Activated T-cell treated with anti-CD3 and anti-CD28 coated beads, Interleukin-2, amount 50 U/mL, for 24 hours (primary cell): ENCODE measurements around the gene TBCCD1.
"Not testable (repeated sequence)": the region's sequence is repeated elsewhere in the genome, so short reads cannot be mapped to it uniquely, and the experiment has no call there.

Experiments used
- DNase-seq: peaks from one replicate; pipeline ENCODE4 v3.0.0-alpha.2; 2020
- H3K27ac Mint-ChIP-seq: 2 replicates; pipeline ENCODE4 v1.8.0; 2020; ENCODE audit warnings: mild to moderate bottlenecking, mixed read lengths
- H3K27me3 Mint-ChIP-seq: 2 replicates; pipeline ENCODE4 v1.8.0; 2020; ENCODE audit warnings: mixed read lengths
- H3K36me3 Mint-ChIP-seq: 2 replicates; pipeline ENCODE4 v1.8.0; 2020; ENCODE audit warnings: low read depth, mixed read lengths
- H3K4me1 Mint-ChIP-seq: 2 replicates; pipeline ENCODE4 v1.8.0; 2020; ENCODE audit warnings: low read depth, mixed read lengths
- H3K4me3 Mint-ChIP-seq: 2 replicates; pipeline ENCODE4 v1.8.0; 2020; ENCODE audit warnings: mild to moderate bottlenecking, moderate library complexity, mixed read lengths
- H3K9me3 Mint-ChIP-seq: 2 replicates; pipeline ENCODE4 v1.8.0; 2020; ENCODE audit warnings: mixed read lengths

The TBCCD1 gene

DNA sequence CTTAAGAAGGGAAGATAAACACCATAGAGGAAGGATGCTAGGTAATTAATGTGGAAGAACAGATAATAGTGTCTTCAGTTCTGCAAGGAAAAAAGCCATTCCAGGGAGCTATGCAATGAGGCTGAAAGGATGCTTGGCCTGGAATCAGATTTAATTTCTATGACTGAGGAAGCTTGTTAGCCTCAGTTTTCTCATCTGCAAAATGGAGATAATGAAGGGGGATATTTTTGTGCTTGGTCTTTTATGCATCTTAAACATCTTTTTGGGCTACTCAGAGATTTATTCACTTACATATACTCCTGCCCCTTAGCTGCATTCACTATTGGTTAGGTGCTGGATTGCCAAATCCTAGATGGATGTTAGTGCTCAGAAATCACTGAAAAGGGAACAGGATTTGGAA, 20.0 kb upstream of the TBCCD1 start:
- no peaks in the 10 kb centered on the region for H3K27me3 Mint-ChIP-seq
- no peaks in the 10 kb centered on the region for H3K9me3 Mint-ChIP-seq
- H3K36me3 Mint-ChIP-seq = peaks cover 45% of the 10 kb centered on the region
- no peak for DNase-seq
- no peak overlapping the region for H3K4me3 Mint-ChIP-seq
- H3K27ac Mint-ChIP-seq = no peak overlapping the region
- peaks cover 23% of the 10 kb centered on the region for H3K4me1 Mint-ChIP-seq

DNA sequence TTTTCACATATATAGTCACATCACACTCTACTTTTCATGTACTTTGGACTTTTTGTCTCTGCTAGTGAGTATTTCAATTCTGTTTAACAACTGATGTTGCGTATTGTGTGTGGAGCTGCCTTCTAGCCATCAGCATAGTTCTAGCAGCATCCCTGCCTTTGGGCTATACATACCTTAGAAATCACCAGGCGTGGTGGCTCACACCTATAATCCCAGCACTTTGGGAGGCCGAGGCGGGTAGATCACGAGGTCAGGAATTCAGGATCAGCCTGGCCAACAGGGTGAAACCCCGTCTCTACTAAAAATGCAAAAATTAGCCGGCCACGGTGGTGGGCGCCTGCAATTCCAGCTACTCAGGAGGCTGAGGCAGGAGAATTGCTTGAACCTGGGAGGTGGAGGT, 19.1 kb upstream of the TBCCD1 start:
- H3K27ac Mint-ChIP-seq, H3K9me3 Mint-ChIP-seq: not testable (repeated sequence)

DNA sequence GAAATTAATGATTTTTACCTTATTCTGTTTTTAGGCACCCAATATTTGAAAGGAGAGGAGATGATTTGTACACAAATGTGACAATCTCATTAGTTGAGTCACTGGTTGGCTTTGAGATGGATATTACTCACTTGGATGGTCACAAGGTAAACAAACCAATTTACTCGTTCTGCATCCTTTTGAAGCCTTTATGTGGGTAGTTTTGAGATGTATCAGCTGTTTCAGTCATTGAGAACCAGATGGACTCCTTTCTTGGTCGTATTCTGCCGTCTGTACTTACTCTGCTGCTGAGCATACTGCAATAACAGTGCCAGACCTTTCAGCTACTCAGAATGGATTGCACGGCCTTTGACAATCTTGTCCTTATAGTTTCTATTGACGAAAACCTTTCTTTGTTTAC, 16.7 kb upstream of the TBCCD1 start:
- DNase-seq = no peak
- no peaks in the 10 kb centered on the region for H3K9me3 Mint-ChIP-seq
- peaks cover 77% of the 10 kb centered on the region for H3K36me3 Mint-ChIP-seq
- no peak overlapping the region for H3K4me3 Mint-ChIP-seq
- no peak overlapping the region for H3K27ac Mint-ChIP-seq
- no peaks in the 10 kb centered on the region for H3K27me3 Mint-ChIP-seq
- H3K4me1 Mint-ChIP-seq = peaks cover 7% of the 10 kb centered on the region

More for the DNA sequence above, 19.1 kb upstream of the TBCCD1 start:
- not testable (repeated sequence) for DNase-seq, H3K27me3 Mint-ChIP-seq, H3K4me3 Mint-ChIP-seq
- H3K4me1 Mint-ChIP-seq = peaks cover 23% of the 10 kb centered on the region
- H3K36me3 Mint-ChIP-seq = peaks cover 54% of the 10 kb centered on the region

DNA sequence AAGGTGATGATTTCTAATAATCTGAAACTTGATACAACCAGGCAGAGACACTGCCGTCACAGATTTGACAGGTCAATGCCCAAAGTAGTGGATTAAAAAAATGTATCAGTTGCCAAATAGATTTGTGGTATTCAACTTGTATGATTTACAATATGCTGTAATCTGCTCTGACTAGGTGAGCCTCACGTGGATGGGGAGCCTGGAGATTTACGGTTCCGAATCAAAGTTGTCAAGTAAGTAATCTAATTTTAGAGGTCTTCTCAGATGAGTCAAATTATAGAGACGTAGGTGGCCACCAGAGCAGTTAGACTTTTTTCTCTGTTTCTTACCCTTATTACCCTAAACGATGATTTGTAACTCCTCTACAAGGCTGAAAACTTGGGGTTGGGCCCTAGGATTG, 15.4 kb upstream of the TBCCD1 start:
- H3K27me3 Mint-ChIP-seq = no peaks in the 10 kb centered on the region
- no peak overlapping the region for H3K4me3 Mint-ChIP-seq
- H3K4me1 Mint-ChIP-seq = peaks cover 4% of the 10 kb centered on the region
- no peak overlapping the region for H3K27ac Mint-ChIP-seq
- peaks cover 86% of the 10 kb centered on the region for H3K36me3 Mint-ChIP-seq
- DNase-seq = no peak
- no peaks in the 10 kb centered on the region for H3K9me3 Mint-ChIP-seq

DNA sequence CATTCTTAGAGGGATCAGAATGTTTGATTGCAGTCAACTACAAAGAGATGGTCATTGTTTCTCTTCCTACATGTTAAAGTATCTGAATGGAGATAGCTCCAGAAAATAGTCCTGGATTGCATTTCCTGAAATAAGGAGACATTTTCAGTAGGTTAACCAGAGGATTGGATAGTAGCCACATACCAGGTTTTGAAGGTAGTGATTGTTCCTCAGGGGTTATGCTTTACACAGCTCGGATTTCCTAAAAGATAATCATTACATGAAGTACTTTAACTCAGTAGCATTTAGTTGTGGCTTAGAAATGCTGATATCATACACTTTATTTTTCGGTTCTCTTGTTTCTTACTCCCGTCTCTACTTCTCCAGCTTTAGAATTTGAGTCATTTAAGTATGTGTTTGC, 13.6 kb upstream of the TBCCD1 start:
- H3K36me3 Mint-ChIP-seq = peaks cover 96% of the 10 kb centered on the region

DNA sequence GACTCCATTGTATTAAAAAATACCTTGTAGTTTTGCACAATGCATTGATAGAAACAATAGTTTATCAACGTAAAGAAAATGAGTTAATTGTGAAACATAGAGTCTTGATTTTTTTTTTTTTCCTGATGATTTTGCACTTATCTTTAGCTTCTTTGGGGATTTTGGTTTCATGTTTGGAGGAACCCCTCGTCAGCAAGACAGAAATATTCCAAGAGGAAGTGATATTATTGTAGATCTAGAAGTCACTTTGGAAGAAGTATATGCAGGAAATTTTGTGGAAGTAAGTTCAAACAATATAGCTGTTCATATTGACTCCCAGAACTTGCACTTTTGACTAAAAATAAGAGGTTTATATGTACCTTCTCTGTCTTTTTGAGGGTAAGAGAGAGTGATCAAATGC, 10.4 kb upstream of the TBCCD1 start:
- Mint-ChIP-seq H3K36me3 (peaks cover 97% of the 10 kb centered on the region), H3K9me3 (no peaks in the 10 kb centered on the region)

More for the DNA sequence above, 13.6 kb upstream of the TBCCD1 start:
- Mint-ChIP-seq H3K27me3 (no peaks in the 10 kb centered on the region), H3K4me1 (peaks cover 13% of the 10 kb centered on the region), H3K4me3 (no peak overlapping the region), H3K27ac (no peak overlapping the region), H3K9me3 (no peaks in the 10 kb centered on the region)
- DNase-seq = no peak

DNA sequence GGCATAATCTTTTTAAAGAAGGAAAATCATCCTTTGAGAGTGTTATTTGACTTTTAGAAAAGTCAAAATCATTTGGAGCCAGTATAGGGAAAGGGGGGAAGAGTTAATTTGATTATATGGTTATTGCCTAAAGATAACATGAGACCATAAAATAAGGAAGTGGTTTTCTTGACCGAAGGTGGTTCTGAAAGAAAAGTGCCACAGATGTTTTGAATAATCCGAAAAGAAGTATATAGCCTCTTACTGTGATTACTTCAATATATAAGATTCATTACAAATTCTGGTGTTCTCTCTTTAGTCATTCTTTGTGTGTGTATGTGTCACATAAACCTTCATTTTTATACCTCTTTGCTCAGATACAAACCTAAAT, 4.5 kb upstream of the TBCCD1 start:
- Mint-ChIP-seq H3K36me3 (peaks cover 76% of the 10 kb centered on the region), H3K4me3 (peak overlapping the region; percentile 94), H3K27me3 (no peaks in the 10 kb centered on the region), H3K27ac (peak overlapping the region; percentile 98), H3K4me1 (peaks cover 53% of the 10 kb centered on the region), H3K9me3 (no peaks in the 10 kb centered on the region)
- DNase-seq = no peak

More for the DNA sequence above, 10.4 kb upstream of the TBCCD1 start:
- peaks cover 34% of the 10 kb centered on the region for H3K4me1 Mint-ChIP-seq
- H3K27me3 Mint-ChIP-seq = no peaks in the 10 kb centered on the region
- no peak overlapping the region for H3K4me3 Mint-ChIP-seq
- no peak for DNase-seq
- no peak overlapping the region for H3K27ac Mint-ChIP-seq

DNA sequence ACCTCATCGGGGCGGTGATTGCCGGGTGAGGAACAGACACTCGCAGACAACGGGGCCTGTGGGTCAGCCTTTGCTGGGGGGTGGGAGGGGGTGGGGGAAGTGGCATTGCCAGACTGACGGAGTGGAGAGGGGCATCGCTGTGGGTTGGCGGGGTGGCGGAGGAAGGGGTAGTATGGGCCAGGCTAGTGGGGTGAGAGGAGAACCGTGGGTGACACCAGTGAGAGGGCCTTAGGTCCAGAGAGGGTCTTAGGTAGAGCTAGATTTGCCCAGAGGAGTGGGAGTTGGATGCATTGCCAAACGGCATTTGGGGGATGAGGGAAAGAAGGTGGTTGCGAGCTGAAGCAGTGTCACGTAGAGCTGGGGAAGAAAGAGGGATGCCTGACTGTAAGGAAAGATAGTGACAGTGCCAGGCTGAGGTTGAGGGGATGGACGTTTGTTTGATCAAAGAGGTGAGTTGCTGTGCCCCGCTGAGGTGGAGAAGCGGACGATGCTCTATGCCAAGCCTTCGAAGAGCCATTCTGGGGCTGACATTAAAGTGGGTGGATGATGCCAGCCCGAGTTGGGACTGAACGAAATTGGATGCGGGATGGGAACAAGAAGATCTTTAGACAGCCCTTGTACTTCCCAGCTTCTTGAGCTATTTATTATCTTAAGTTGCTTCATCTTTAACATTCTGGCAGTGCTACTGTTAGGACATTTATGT, 4.0 kb upstream of the TBCCD1 start:
- Mint-ChIP-seq H3K27me3 (no peaks in the 10 kb centered on the region), H3K4me1 (peaks cover 54% of the 10 kb centered on the region), H3K36me3 (peaks cover 75% of the 10 kb centered on the region), H3K27ac (peak overlapping the region; percentile 98), H3K9me3 (no peaks in the 10 kb centered on the region), H3K4me3 (peak overlapping the region; percentile 94)
- DNase-seq = no peak

DNA sequence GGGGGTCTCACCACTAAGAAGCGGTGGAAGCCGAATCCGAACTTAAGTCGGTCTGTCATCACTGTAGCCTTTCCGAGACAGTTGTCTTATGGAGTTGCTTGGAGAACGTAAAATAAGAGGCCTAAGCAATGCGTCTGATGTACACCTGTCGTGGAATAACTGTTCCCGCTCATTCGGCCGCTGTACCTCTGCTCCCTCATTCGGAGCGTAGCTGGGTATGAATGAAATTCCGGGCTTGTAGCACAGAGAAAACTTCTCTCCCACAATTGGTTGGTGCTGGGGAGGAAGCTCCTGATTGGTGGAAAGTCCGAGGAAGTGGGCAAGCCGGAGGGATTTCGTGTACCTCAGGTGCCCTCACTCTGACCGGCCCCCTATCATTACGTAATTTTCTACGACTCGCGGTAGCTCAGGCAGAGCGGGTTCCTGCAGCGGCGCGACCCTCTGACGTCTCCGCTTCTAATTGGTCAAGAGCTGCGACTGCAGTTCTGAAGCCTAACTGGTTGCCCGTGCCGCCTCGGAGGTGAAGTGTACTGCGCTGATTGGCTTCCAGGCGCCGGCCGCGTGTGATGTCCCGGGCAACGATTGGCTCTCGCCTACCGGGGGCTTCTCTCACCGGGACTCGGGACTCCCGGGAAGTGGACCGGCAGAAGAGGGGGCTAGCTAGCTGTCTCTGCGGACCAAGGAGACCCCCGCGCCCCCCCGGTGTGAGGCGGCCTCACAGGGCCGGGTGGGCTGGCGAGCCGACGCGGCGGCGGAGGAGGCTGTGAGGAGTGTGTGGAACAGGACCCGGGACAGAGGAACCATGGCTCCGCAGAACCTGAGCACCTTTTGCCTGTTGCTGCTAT, 3.2 kb upstream of the TBCCD1 start, which contains the start of gene DNAJB11:
Gene DNAJB11, plus strand, starts transcription at position 625 of the 845 bp plus-strand sequence. Its CDS starts 178 bp downstream, at position 803.
- DNase-seq = peak; percentile 96
- H3K4me1 Mint-ChIP-seq = peaks cover 55% of the 10 kb centered on the region
- peaks cover 68% of the 10 kb centered on the region for H3K36me3 Mint-ChIP-seq
- peak within 1 kb of the TSS; percentile 98 for H3K27ac Mint-ChIP-seq
- H3K4me3 Mint-ChIP-seq = peak within 1 kb of the TSS; percentile 94
- H3K9me3 Mint-ChIP-seq = no peaks in the 10 kb centered on the region
- H3K27me3 Mint-ChIP-seq = no peaks in the 10 kb centered on the region

DNA sequence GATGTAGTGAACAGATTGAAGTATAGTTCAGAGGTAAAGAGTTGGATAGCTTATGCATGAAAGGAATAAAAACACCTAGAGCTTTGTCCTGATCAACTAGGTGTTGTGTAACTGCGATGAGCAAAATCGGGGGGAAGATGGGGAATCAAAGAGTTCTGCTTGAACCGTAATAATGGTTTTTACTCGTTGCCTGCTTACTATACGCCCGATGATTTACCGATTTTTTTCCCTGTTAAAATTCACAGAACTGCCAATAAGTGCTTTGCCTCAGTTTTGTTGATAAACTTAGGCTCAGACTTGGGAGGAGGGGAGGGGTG, 2.6 kb upstream of the TBCCD1 start:
- H3K27me3 Mint-ChIP-seq = no peaks in the 10 kb centered on the region
- no peaks in the 10 kb centered on the region for H3K9me3 Mint-ChIP-seq
- H3K36me3 Mint-ChIP-seq = peaks cover 62% of the 10 kb centered on the region
- peak overlapping the region; percentile 98 for H3K27ac Mint-ChIP-seq
- H3K4me1 Mint-ChIP-seq = peaks cover 56% of the 10 kb centered on the region
- peak overlapping the region; percentile 94 for H3K4me3 Mint-ChIP-seq
- DNase-seq = no peak

DNA sequence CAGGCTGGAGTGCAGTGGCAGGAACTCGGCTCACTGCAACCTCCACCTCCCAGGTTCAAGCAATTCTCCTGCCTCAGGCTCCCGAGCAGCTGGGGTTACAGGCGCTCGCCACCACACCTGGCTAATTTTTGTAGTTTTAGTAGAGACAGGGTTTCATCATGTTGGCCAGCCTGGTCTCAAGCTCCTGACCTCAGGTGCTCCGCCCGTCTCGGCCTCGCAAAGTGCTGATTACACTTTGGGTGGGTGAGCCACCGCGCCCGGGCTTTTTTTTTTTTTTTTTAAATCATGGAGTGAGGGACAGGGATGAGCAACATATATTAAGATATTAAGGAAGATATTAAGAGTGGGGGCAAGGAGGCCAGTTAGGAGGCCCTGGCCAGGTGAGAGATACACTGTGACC, 2.2 kb upstream of the TBCCD1 start:
- Mint-ChIP-seq H3K27ac (peak overlapping the region; percentile 98), H3K36me3 (peaks cover 61% of the 10 kb centered on the region), H3K4me1 (peaks cover 56% of the 10 kb centered on the region), H3K4me3 (peak overlapping the region; percentile 94)
- H3K9me3 Mint-ChIP-seq, H3K27me3 Mint-ChIP-seq, DNase-seq: not testable (repeated sequence)

DNA sequence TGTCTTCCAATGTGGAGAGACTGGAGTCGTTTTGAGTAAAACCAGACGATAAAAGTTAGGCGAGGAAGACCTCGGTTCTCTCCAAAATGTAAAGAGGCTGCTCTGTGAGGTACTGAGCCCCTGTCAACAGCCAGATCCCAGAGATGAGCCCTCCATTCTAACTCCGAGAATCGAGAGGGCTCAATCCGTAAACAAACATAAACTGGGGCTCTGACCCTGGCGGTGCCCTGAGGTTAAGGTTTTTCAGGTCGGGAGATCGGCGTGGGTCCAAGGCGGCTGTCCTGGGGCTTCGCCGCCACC, 417 bp downstream of the TBCCD1 start:
- no peak for DNase-seq
- H3K36me3 Mint-ChIP-seq = peaks cover 60% of the 10 kb centered on the region
- H3K9me3 Mint-ChIP-seq = no peaks in the 10 kb centered on the region
- H3K27ac Mint-ChIP-seq = peak overlapping the region; percentile 94
- peak overlapping the region; percentile 93 for H3K4me3 Mint-ChIP-seq
- H3K27me3 Mint-ChIP-seq = no peaks in the 10 kb centered on the region
- peaks cover 61% of the 10 kb centered on the region for H3K4me1 Mint-ChIP-seq

DNA sequence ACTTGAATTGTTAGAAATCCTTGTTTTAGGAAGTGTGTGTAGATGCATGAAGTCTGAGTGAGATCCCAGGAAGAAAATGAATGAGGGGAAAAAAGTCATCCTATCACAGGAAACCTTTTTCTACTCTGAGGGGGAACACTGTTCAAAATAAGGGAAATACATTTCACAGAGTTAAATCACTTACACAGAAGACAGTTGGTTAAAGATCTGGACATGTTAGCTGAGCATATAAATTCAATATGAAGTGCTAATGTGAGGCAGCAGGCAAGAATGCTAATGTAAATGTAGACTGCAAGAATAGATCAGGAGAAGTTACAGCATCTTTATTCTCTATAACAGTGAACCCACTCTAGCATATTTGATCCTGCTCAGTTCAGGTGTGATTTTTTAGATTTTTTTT, 2.6 kb downstream of the TBCCD1 start:
- peaks cover 68% of the 10 kb centered on the region for H3K4me1 Mint-ChIP-seq
- DNase-seq = no peak
- no peaks in the 10 kb centered on the region for H3K27me3 Mint-ChIP-seq
- H3K4me3 Mint-ChIP-seq = no peak overlapping the region
- no peak overlapping the region for H3K27ac Mint-ChIP-seq
- peaks cover 64% of the 10 kb centered on the region for H3K36me3 Mint-ChIP-seq
- no peaks in the 10 kb centered on the region for H3K9me3 Mint-ChIP-seq

DNA sequence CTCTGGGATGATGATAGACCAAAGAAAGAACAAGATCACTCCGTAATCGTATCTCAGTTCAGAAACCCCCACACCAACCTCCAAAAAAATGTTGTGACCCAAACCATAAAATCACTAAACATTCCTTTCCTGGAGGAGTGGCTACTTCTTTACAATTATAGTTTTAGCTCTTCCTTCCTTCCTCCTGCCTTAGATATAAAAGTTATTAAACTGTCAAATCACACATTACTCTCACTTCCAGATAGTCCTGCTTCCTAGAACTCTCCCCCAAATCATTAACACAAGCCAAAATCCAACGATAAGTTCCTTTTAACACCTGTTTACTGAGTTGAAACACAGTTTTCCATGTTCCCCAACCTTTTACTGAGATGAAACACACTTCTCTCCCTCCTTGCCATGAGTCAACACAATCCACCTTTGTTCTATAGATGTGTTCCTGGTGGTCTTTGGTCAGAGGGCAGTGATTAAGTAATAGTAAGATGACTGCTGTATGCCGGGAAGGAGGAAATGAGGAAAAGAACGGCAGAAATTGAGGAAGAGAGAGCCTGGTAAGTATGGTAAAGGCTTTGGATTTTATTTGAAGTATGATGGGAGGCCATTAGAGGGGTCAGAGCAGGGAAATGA, 14.6 kb downstream of the TBCCD1 start:
- H3K36me3 Mint-ChIP-seq = peaks cover 85% of the 10 kb centered on the region
- H3K4me1 Mint-ChIP-seq = no peaks in the 10 kb centered on the region
- DNase-seq = no peak
- H3K27me3 Mint-ChIP-seq = no peaks in the 10 kb centered on the region
- no peak overlapping the region for H3K27ac Mint-ChIP-seq
- H3K9me3 Mint-ChIP-seq = no peaks in the 10 kb centered on the region
- H3K4me3 Mint-ChIP-seq = no peak overlapping the region

DNA sequence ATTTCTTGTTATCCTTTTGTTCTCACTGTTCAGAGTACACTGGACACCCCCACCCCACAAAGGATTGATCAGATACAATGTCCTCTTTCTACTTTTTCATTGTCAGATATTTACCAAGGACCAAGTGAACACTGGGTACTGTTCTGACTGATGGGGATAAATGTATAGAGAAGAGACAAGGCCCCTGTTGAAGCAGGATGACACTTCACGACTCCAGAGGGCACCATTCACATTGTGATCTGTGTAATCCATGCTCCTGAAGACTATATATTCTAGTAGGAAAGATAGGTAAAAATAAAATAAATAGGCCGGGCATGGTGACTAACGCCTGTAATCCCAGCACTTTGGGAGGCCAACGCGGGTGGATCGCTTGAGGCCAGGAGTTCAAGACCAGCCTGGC, 15.8 kb downstream of the TBCCD1 start:
- H3K36me3 Mint-ChIP-seq = peaks cover 82% of the 10 kb centered on the region
- DNase-seq = no peak
- H3K4me3 Mint-ChIP-seq = no peak overlapping the region
- H3K27me3 Mint-ChIP-seq = no peaks in the 10 kb centered on the region
- H3K27ac Mint-ChIP-seq = no peak overlapping the region
- no peaks in the 10 kb centered on the region for H3K9me3 Mint-ChIP-seq
- H3K4me1 Mint-ChIP-seq = no peaks in the 10 kb centered on the region
